AG08396 (cell line): Measurements from ENCODE around the gene FAM193B.

Experiments used
- DNase-seq: peaks from one replicate; pipeline ENCODE4 v3.0.0; 2012; ENCODE audit warnings: low spot score, mixed read lengths

FAM193B gene

GRCh38 chr5:177554474-177555111 lies at the start of gene FAM193B:
Gene FAM193B (minus strand): TSS chr5:177554563. CDS start chr5:177554458, 105 bp downstream.
- DNase-seq: peak; percentile 99

- no peak for DNase-seq
Observed at GRCh38 chr5:177604116-177604521, 49.8 kb upstream of the FAM193B start.

GRCh38 chr5:177603631-177604030 lies 49.3 kb upstream of the FAM193B start:
- DNase-seq: no peak

GRCh38 chr5:177602458-177602830 lies 48.1 kb upstream of the FAM193B start:
- no peak for DNase-seq

- DNase-seq: no peak
Observed at GRCh38 chr5:177601577-177602457, 47.5 kb upstream of the FAM193B start.

- DNase-seq: no peak
Observed at GRCh38 chr5:177601126-177601525, 46.8 kb upstream of the FAM193B start.

- no peak for DNase-seq
Observed at GRCh38 chr5:177600508-177601018, 46.2 kb upstream of the FAM193B start.

GRCh38 chr5:177599731-177600507 lies 45.6 kb upstream of the FAM193B start, which contains the start of gene B4GALT7:
Gene B4GALT7 (plus strand): TSS chr5:177600132. CDS start chr5:177600211, 79 bp downstream.
- peak; percentile 95 for DNase-seq

- DNase-seq: no peak
Observed at GRCh38 chr5:177598477-177598876, 44.1 kb upstream of the FAM193B start.

GRCh38 chr5:177596775-177597238 lies 42.4 kb upstream of the FAM193B start:
- no peak for DNase-seq

- DNase-seq: no peak
Observed at GRCh38 chr5:177595991-177596774, 41.8 kb upstream of the FAM193B start.

- DNase-seq: no peak
Observed at GRCh38 chr5:177595026-177595585, 40.7 kb upstream of the FAM193B start.

- DNase-seq: no peak
Observed at GRCh38 chr5:177594071-177594470, 39.7 kb upstream of the FAM193B start.

GRCh38 chr5:177593511-177593910 lies 39.1 kb upstream of the FAM193B start:
- DNase-seq: no peak

- DNase-seq: no peak
Observed at GRCh38 chr5:177592905-177593304, 38.5 kb upstream of the FAM193B start.

- DNase-seq: peak; percentile 94
Observed at GRCh38 chr5:177592010-177592834, 37.9 kb upstream of the FAM193B start, which contains the start of gene TMED9. Gene TMED9 (plus strand): TSS chr5:177592203. CDS start chr5:177592215, 12 bp downstream.

- DNase-seq: no peak
Observed at GRCh38 chr5:177591690-177592009, 37.3 kb upstream of the FAM193B start.

- no peak for DNase-seq
Observed at GRCh38 chr5:177590406-177590805, 36.0 kb upstream of the FAM193B start.

- DNase-seq: no peak
Observed at GRCh38 chr5:177588413-177588909, 34.1 kb upstream of the FAM193B start.

GRCh38 chr5:177578316-177578715 lies 24.0 kb upstream of the FAM193B start:
- DNase-seq: no peak
